Smooth muscle cell (in vitro differentiated cells): Measurements from ENCODE around the gene SPACA6. TPM values are rescaled to one million over a fixed set of nuclear protein-coding genes. Genes with fewer than 3 reads are reported as not detected.

Experiments used
- DNase-seq: peaks from one replicate; lab custom pipeline; 2025; ENCODE audit not compliant: unreplicated experiment; lab: John Stamatoyannopoulos, UW
- H2AFZ ChIP-seq: fragments of 200-600 bp; sonication (generic); 2 replicates; pipeline ENCODE4 v1.6.0; 2016; ENCODE audit warnings: antibody characterized with exemption, low read depth, mild to moderate bottlenecking
- H3F3A ChIP-seq: fragments of 200-600 bp; sonication (generic); 2 replicates; pipeline ENCODE4 v1.6.0; 2017; ENCODE audit warnings: antibody characterized with exemption, low read depth
- H3K27ac ChIP-seq: fragments of 200-600 bp; sonication (generic); 2 replicates; pipeline ENCODE4 v1.5.1; 2016; ENCODE audit warnings: low read depth, mild to moderate bottlenecking
- H3K27me3 ChIP-seq: fragments of 200-600 bp; sonication (generic); 2 replicates; pipeline ENCODE4 v1.6.1; 2016; ENCODE audit warnings: low read depth, mild to moderate bottlenecking
- H3K36me3 ChIP-seq: fragments of 200-600 bp; sonication (generic); 2 replicates; pipeline ENCODE4 v1.5.1; 2016; ENCODE audit warnings: low read depth
- H3K4me1 ChIP-seq: fragments of 200-600 bp; sonication (generic); 2 replicates; pipeline ENCODE4 v1.5.1; 2016; ENCODE audit warnings: low read depth
- H3K4me2 ChIP-seq: fragments of 200-600 bp; sonication (generic); 2 replicates; pipeline ENCODE4 v1.6.0; 2016; ENCODE audit warnings: mild to moderate bottlenecking
- H3K4me3 ChIP-seq: fragments of 200-600 bp; sonication (generic); 2 replicates; pipeline ENCODE4 v1.5.1; 2016; ENCODE audit warnings: mild to moderate bottlenecking
- H3K79me2 ChIP-seq: fragments of 200-600 bp; sonication (generic); 2 replicates; pipeline ENCODE4 v1.6.0; 2016; ENCODE audit warnings: low read depth, mild to moderate bottlenecking
- H3K9ac ChIP-seq: fragments of 200-600 bp; sonication (generic); 2 replicates; pipeline ENCODE4 v1.6.0; 2016; ENCODE audit warnings: low read depth
- H3K9me3 ChIP-seq: fragments of 200-600 bp; sonication (generic); replicated peaks from 2 replicates; pipeline ENCODE4 v1.5.1; 2016; ENCODE audit warnings: low read depth
- H4K20me1 ChIP-seq: fragments of 200-600 bp; sonication (generic); 2 replicates; pipeline ENCODE4 v1.6.0; 2016; ENCODE audit warnings: low read depth
- WGBS: methylation state at CpG from one replicate; pipeline ENCODE4 v1.1.7; 2016; ENCODE audit warnings: low lambda C conversion rate; 5-methylcytosine and 5-hydroxymethylcytosine counted together
- polyA plus RNA-seq: library from polyadenylated mRNA; unstranded; fragments of >200 nt; fragmentation: Nextera tagmentation; extraction: Ambion mirVana; gene quantifications from 2 replicates; pipeline ENCODE4 v1.2.1, GENCODE V29; 2016
- total RNA-seq: library from RNA; depleted of rRNA; stranded (reverse); fragments of >200 nt; gene quantifications from 2 replicates; pipeline ENCODE4 v1.2.3, GENCODE V29; 2014
- TF ChIP-seq, protein P1 (sequence below): fragments of 200-600 bp; sonication (generic); IDR thresholded peaks from 2 replicates; pipeline ENCODE4 v1.5.1; 2017; ENCODE audit warnings: borderline replicate concordance, mild to moderate bottlenecking, antibody characterized with exemption; ENCODE audit not compliant: insufficient read depth, poor library complexity, severe bottlenecking

SPACA6 gene
- total and polyA plus RNA-seq, 2 experiments from 2014 or later = 3.0 to 4.1 TPM

DNA sequence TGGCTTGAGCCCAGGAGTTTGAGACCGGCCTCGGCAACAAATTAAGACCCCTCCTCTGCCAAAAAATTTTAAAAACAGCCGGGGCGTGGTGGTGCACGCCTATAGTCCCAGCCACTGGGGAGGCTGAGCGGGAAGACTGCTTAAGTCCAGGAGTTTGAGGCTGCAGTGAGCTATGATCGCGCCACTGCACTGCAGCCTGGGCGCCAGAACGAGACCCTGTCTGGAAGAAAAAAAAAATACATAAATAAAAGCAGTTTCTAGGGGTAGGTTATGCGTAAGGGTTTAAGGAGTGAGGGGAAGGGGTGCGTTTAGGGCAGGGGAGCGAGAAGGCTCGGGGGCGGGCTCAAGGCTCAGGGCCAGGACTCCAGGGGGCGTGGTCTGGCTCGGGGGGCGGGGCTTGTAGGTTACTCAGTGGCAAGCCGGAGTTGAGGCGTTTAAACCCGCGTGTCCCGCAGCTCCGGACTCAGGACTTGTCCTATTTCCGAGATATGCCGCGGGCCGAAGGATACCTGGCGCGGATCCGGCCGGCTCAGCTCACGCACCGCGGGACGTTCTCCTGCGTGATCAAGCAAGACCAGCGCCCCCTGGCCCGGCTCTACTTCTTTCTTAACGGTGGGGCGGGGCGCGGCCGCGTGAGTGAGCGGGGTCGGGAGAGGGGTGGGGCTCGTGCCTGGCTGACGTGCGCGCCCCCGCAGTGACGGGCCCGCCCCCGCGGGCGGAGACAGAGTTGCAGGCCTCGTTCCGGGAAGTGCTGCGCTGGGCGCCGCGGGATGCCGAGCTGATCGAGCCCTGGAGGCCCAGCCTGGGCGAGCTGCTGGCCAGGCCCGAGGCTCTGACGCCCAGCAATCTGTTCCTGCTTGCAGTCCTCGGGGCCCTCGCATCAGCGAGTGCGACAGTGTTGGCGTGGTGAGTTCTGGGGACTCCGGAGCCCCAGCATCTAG, 10.7 kb downstream of the SPACA6 start:
- peak overlapping the region; percentile 49 for H3K4me3 ChIP-seq
- peaks cover 54% of the 10 kb centered on the region for H4K20me1 ChIP-seq
- no peaks in the 10 kb centered on the region for H3K27me3 ChIP-seq
- H3K9me3 ChIP-seq = no peaks in the 10 kb centered on the region
- H3K79me2 ChIP-seq = peaks cover 2% of the 10 kb centered on the region
- TF ChIP-seq, protein P1, sequence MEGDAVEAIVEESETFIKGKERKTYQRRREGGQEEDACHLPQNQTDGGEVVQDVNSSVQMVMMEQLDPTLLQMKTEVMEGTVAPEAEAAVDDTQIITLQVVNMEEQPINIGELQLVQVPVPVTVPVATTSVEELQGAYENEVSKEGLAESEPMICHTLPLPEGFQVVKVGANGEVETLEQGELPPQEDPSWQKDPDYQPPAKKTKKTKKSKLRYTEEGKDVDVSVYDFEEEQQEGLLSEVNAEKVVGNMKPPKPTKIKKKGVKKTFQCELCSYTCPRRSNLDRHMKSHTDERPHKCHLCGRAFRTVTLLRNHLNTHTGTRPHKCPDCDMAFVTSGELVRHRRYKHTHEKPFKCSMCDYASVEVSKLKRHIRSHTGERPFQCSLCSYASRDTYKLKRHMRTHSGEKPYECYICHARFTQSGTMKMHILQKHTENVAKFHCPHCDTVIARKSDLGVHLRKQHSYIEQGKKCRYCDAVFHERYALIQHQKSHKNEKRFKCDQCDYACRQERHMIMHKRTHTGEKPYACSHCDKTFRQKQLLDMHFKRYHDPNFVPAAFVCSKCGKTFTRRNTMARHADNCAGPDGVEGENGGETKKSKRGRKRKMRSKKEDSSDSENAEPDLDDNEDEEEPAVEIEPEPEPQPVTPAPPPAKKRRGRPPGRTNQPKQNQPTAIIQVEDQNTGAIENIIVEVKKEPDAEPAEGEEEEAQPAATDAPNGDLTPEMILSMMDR = peak; percentile 40
- H3F3A ChIP-seq = peaks cover 44% of the 10 kb centered on the region
- peak overlapping the region; percentile 81 for H3K4me2 ChIP-seq
- WGBS = 2% methylated on average over 45 of the region's 74 CpGs
- no peak overlapping the region for H2AFZ ChIP-seq
- H3K36me3 ChIP-seq = no peaks in the 10 kb centered on the region
- peak overlapping the region; percentile 72 for H3K27ac ChIP-seq
- H3K4me1 ChIP-seq = no peaks in the 10 kb centered on the region
- H3K9ac ChIP-seq = peak overlapping the region; percentile 71
- peak; percentile 98 for DNase-seq

DNA sequence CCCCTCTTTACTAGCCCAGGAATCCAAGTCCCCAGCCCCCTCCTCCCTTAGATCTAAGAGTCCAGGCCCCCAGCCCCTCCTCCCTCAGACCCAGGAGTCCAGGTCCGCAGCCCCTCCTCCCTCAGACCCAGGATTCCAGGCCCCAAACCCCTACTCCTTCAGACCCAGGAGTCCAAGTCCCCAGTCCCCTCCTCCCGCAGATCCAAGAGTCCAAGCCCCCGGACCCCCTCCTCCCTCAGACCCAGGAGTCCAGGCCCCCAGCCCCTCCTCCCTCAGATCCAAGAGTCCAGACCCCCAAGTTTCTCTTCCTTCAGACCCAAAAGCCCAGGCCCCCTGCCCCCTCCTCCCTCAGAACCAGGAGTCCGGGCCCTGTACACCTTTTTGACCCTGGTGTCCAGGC, 11.5 kb downstream of the SPACA6 start:
- H3K4me3 ChIP-seq = peak overlapping the region; percentile 49
- H3K79me2 ChIP-seq = no peaks in the 10 kb centered on the region
- DNase-seq = no peak
- H3K4me2 ChIP-seq = peak overlapping the region; percentile 81
- H3K9me3 ChIP-seq = no peaks in the 10 kb centered on the region
- H4K20me1 ChIP-seq = peaks cover 46% of the 10 kb centered on the region
- H2AFZ ChIP-seq = no peak overlapping the region
- no peaks in the 10 kb centered on the region for H3K36me3 ChIP-seq
- TF ChIP-seq, protein P1 = no peak
- H3K4me1 ChIP-seq = no peaks in the 10 kb centered on the region
- peak overlapping the region; percentile 72 for H3K27ac ChIP-seq
- WGBS = 86% methylated on average over 1 of the region's 4 CpGs
- H3F3A ChIP-seq = peaks cover 40% of the 10 kb centered on the region
- no peaks in the 10 kb centered on the region for H3K27me3 ChIP-seq
- H3K9ac ChIP-seq = peak overlapping the region; percentile 71

DNA sequence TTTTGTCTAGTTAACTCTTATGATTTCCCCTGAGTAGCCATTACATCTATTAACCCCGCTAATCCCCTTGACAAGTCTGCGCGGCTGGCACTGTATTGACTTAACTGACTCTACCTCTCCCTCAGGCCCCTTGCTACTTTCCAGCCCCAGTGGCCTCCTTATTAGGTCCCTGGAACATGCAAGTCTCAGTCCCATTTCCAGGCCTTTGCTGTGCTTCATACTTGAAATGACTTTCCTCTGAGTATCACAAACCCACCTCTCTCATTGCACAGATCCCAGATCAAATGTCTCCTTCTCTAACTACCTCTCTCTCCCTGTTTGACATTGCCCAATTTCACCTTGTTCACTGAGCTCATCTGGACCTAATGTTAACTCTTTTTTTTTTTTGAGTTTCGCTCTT, 13.2 kb downstream of the SPACA6 start:
- Histone ChIP-seq H3K4me3 (no peak overlapping the region), H3F3A (peaks cover 45% of the 10 kb centered on the region), H3K36me3 (no peaks in the 10 kb centered on the region), H3K4me2 (no peak overlapping the region), H4K20me1 (peaks cover 29% of the 10 kb centered on the region), H2AFZ (no peak overlapping the region), H3K27ac (no peak overlapping the region), H3K79me2 (no peaks in the 10 kb centered on the region), H3K27me3 (no peaks in the 10 kb centered on the region), H3K4me1 (no peaks in the 10 kb centered on the region), H3K9ac (no peak overlapping the region), H3K9me3 (no peaks in the 10 kb centered on the region)
- DNase-seq = no peak
- TF ChIP-seq, protein P1 = no peak
- WGBS = 98% methylated on average over 4 of the region's 4 CpGs
